IMR-90 (cell line): ENCODE measurements around the gene GPR137. TPM values are rescaled to one million over a fixed set of nuclear protein-coding genes. Genes with fewer than 3 reads are reported as not detected.
A peak's percentile ranks its signal among the peaks of the same experiment; 100 is the strongest.

Source experiments
- ATAC-seq: fragments of 200-7000 bp; cut with Tn5 transposase; 2 replicates; pipeline ENCODE4 v1.9.1; 2020; ENCODE audit warnings: low read depth, mild to moderate bottlenecking, moderate library complexity
- BruUV-seq: library from RNA; stranded (reverse); fragments of 400-500 nt; replicated peaks from 2 replicates; lab custom pipeline; 2021; lab: Mats Ljungman, UMichigan
- CTCF ChIA-PET: fragments of 300-600 bp; formaldehyde crosslinking; extraction: SDS; loops from one replicate; lab custom pipeline; 2021; ENCODE audit warnings: antibody characterized with exemption; lab: Yijun Ruan, JAX
- POLR2A ChIA-PET: fragments of 300-600 bp; sonication (Branson Sonifier 250); formaldehyde crosslinking; loops from one replicate; lab custom pipeline; 2022; ENCODE audit warnings: antibody characterized with exemption; ENCODE audit not compliant: unreplicated experiment; lab: Charles Lee
- DNase-seq: peaks from one replicate; pipeline ENCODE4 v3.0.0; 2013
- H2AFZ ChIP-seq: replicated peaks from 2 replicates; pipeline ENCODE3; 2013; ENCODE audit warnings: low read length, mild to moderate bottlenecking; ENCODE audit not compliant: poor library complexity
- H2AK5ac ChIP-seq: 2 replicates; pipeline ENCODE4 v1.6.1; 2013; ENCODE audit warnings: low read depth, low read length, inconsistent platforms
- H2AK9ac ChIP-seq: replicated peaks from 2 replicates; pipeline ENCODE3; 2013; ENCODE audit warnings: mild to moderate bottlenecking, low read depth, low read length, moderate library complexity; ENCODE audit not compliant: poor library complexity
- H2BK120ac ChIP-seq: 2 replicates; pipeline ENCODE4 v1.6.1; 2013; ENCODE audit warnings: low read depth, low read length, inconsistent platforms
- H2BK15ac ChIP-seq: 3 replicates; pipeline ENCODE4 v1.6.1; 2013; ENCODE audit warnings: low read depth, low read length, inconsistent platforms
- H2BK20ac ChIP-seq: 2 replicates; pipeline ENCODE4 v1.6.1; 2013; ENCODE audit warnings: low read depth, mild to moderate bottlenecking, inconsistent platforms, low read length, moderate library complexity
- H2BK5ac ChIP-seq: 2 replicates; pipeline ENCODE4 v1.6.1; 2013; ENCODE audit warnings: mild to moderate bottlenecking, low read depth, low read length, inconsistent platforms; ENCODE audit not compliant: poor library complexity, severe bottlenecking
- H3K14ac ChIP-seq: replicated peaks from 2 replicates; pipeline ENCODE4 v1.6.1; 2013; ENCODE audit warnings: low read depth, low read length, inconsistent platforms
- H3K18ac ChIP-seq: 2 replicates; pipeline ENCODE4 v1.6.1; 2013; ENCODE audit warnings: low read depth, low read length, control low read depth
- H3K23ac ChIP-seq: 2 replicates; pipeline ENCODE4 v1.6.1; 2013; ENCODE audit warnings: low read depth, low read length, inconsistent platforms
- H3K27ac ChIP-seq: 2 replicates; pipeline ENCODE4 v1.5.1; 2013; ENCODE audit warnings: mild to moderate bottlenecking, control low read depth, low read length; ENCODE audit not compliant: insufficient read depth
- H3K27me3 ChIP-seq: 2 replicates; pipeline ENCODE4 v1.6.1; 2013; ENCODE audit warnings: low read length; ENCODE audit not compliant: control insufficient read depth, insufficient read depth
- H3K36me3 ChIP-seq: 2 replicates; pipeline ENCODE4 v1.6.1; 2013; ENCODE audit warnings: low read length, mixed read lengths; ENCODE audit not compliant: control insufficient read depth, insufficient read depth
- H3K4ac ChIP-seq: 2 replicates; pipeline ENCODE4 v1.6.1; 2013; ENCODE audit warnings: low read depth, low read length, inconsistent platforms
- H3K4me1 ChIP-seq: 2 replicates; pipeline ENCODE4 v1.6.1; 2013; ENCODE audit warnings: low read length, mixed read lengths; ENCODE audit not compliant: control insufficient read depth, insufficient read depth
- H3K4me2 ChIP-seq: 2 replicates; pipeline ENCODE4 v1.6.1; 2013; ENCODE audit warnings: low read depth, mild to moderate bottlenecking, control low read depth, low read length, moderate library complexity
- H3K4me3 ChIP-seq: 2 replicates; pipeline ENCODE4 v1.5.1; 2013; ENCODE audit warnings: low read depth, mild to moderate bottlenecking, control low read depth, low read length, moderate library complexity; ENCODE audit not compliant: insufficient read depth
- H3K56ac ChIP-seq: 2 replicates; pipeline ENCODE4 v1.6.1; 2013; ENCODE audit warnings: low read length, inconsistent platforms; ENCODE audit not compliant: insufficient read depth; ENCODE audit errors: extremely low read depth
- H3K79me1 ChIP-seq, 2 experiments: 2 replicates each; pipeline ENCODE4 v1.6.1; 2013; ENCODE audit warnings: low read length in 2 of 2, inconsistent platforms in 1 of 2, low read depth in 1 of 2
- H3K9ac ChIP-seq: 2 replicates; pipeline ENCODE4 v1.6.1; 2013; ENCODE audit warnings: low read depth, low read length, control low read depth
- H3K9me1 ChIP-seq: 2 replicates; pipeline ENCODE4 v1.6.1; 2013; ENCODE audit warnings: low read length, inconsistent platforms; ENCODE audit not compliant: insufficient read depth
- H3K9me3 ChIP-seq: 2 replicates; pipeline ENCODE4 v1.6.1; 2013; ENCODE audit warnings: low read length; ENCODE audit not compliant: control insufficient read depth, insufficient read depth
- H4K20me1 ChIP-seq: 2 replicates; pipeline ENCODE4 v1.6.1; 2013; ENCODE audit warnings: low read length, inconsistent platforms; ENCODE audit not compliant: insufficient read depth
- H4K5ac ChIP-seq: 2 replicates; pipeline ENCODE4 v1.6.1; 2013; ENCODE audit warnings: mild to moderate bottlenecking, low read depth, low read length, control low read depth
- H4K8ac ChIP-seq, 2 experiments: 2 replicates each; pipeline ENCODE4 v1.6.1; 2013; ENCODE audit warnings: low read depth in 2 of 2, low read length in 2 of 2, control low read depth in 1 of 2, inconsistent platforms in 1 of 2
- H4K91ac ChIP-seq: 2 replicates; pipeline ENCODE4 v1.6.1; 2013; ENCODE audit warnings: low read depth, low read length, inconsistent platforms; ENCODE audit not compliant: insufficient read depth
- BHLHE40 ChIP-seq: fragments of 150-350 bp; IDR thresholded peaks from 2 replicates; pipeline ENCODE4 v1.6.1; 2016; ENCODE audit warnings: mild to moderate bottlenecking, low read depth, low read length
- CEBPB ChIP-seq: IDR thresholded peaks from 2 replicates; pipeline ENCODE4 v1.6.1; 2012; ENCODE audit warnings: low read depth, low read length, improper control_type of control experiment
- FOS ChIP-seq: fragments of 150-350 bp; IDR thresholded peaks from 2 replicates; pipeline ENCODE4 v1.6.1; 2016; ENCODE audit warnings: low read depth, low read length
- MAZ ChIP-seq: IDR thresholded peaks from 2 replicates; pipeline ENCODE4 v1.6.1; 2012; ENCODE audit warnings: low read depth, mild to moderate bottlenecking, low read length, improper control_type of control experiment, moderate library complexity, borderline replicate concordance
- NFE2L2 ChIP-seq: fragments of 150-350 bp; IDR thresholded peaks from 2 replicates; pipeline ENCODE4 v1.6.1; 2016; ENCODE audit warnings: low read depth, mild to moderate bottlenecking, low read length
- POLR2A ChIP-seq: IDR thresholded peaks from 2 replicates; pipeline ENCODE4 v1.6.1; 2012; ENCODE audit warnings: mild to moderate bottlenecking, low read depth, low read length
- RCOR1 ChIP-seq: IDR thresholded peaks from 2 replicates; pipeline ENCODE4 v1.6.1; 2012; ENCODE audit warnings: mild to moderate bottlenecking, low read length, improper control_type of control experiment; ENCODE audit not compliant: insufficient replicate concordance
- WGBS, 2 experiments: methylation state at CpG; one replicate each; pipeline versions ENCODE4 v1.1.5 to v1.1.7; 2013; ENCODE audit warnings: missing lambda C conversion rate in 2 of 2; ENCODE audit not compliant: insufficient read length in 1 of 2; ENCODE audit errors: extremely low coverage in 2 of 2; 5-methylcytosine and 5-hydroxymethylcytosine counted together
- dilution Hi-C: fragments of 300-500 bp; cut with HindIII; formaldehyde crosslinking; loops from one replicate; pipeline ENCODE4 v1.14.3; 2018; ENCODE audit warnings: low sequenced_read_pairs; ENCODE audit not compliant: unreplicated experiment
- in situ Hi-C: fragments of 300-500 bp; cut with MboI; formaldehyde crosslinking; loops from 3 replicates; pipeline ENCODE4 v1.14.3; 2019; ENCODE audit warnings: low sequenced_read_pairs, inconsistent platforms, mixed read lengths
- intact Hi-C: fragments of 100-400 bp; cut with micrococcal nuclease; formaldehyde crosslinking; loops from 2 replicates; pipeline ENCODE4 v1.10.0; 2022
- polyA plus RNA-seq, 3 experiments: library from polyadenylated mRNA; depleted of rRNA; stranded (reverse); fragments of >200 nt; gene quantifications; 2 replicates each; pipeline ENCODE4 v1.2.3, GENCODE V29; 2012; ENCODE audit warnings: low replicate concordance in 1 of 3
- total RNA-seq: library from RNA; depleted of rRNA; stranded (reverse); fragments of >200 nt; gene quantifications from 2 replicates; pipeline ENCODE4 v1.2.3, GENCODE V29; 2012
- TF ChIP-seq, protein P1 (sequence below): fragments of 150-350 bp; IDR thresholded peaks from 2 replicates; pipeline ENCODE4 v1.6.1; 2016; ENCODE audit warnings: low read depth, mild to moderate bottlenecking, low read length, moderate library complexity, borderline replicate concordance
- TF ChIP-seq, protein P2 (sequence below): fragments of 150-350 bp; IDR thresholded peaks from 2 replicates; pipeline ENCODE4 v1.6.1; 2017; ENCODE audit warnings: mild to moderate bottlenecking, antibody characterized with exemption, low read length, low read depth

GPR137 gene
- total and polyA plus RNA-seq, 2 of the 4 experiments (the other 2 are of a cell fraction): 3.6 to 26.0 TPM

DNA sequence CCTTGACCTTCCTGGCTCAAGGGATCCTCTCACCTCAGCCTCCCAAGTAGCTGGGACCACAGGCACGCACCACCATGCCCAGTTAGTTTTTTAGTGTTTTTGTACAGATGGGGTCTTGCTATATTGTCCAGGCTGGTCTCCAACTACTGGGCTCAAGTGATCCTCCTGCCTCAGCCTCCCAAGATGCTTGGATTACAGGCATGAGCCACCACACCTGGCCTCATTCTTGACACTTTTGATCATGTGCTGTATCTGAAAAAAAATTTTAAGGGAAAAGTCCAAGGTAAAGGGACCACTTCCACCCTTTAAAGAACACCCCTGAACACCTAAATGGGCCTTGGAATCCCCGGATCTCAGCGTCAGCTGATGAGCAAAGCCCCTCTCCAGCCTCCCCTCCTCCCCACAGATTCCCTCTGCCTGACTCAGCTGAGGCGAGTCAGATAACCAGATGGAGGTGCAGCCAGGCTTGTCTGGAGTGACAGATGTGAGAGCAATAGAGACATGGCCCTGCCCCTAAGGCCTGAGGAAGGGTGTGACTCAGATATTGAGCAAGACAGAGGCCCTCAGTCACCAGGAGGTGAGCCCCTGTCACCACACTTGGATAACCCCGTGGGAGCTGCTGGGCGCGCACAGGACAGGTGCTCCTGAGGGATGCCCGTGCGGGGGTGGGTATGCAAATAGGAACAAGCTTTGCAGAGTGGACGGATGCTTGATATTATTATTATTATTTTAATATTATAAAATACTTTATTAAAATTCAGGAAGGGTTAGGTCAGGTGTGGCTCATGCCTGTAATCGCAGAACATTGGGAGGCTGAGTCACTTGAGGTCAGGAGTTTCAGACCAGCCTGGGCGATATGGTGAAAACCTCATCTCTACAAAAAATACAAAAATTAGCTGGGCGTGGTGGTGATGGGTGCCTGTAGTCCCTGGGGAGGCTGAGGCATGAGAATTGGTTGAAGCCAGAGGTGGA is 49.4 kb downstream of the GPR137 start:
- Histone ChIP-seq H3K56ac (no peak overlapping the region), H3K4ac (peak overlapping the region; percentile 33), H2AFZ (peak overlapping the region; percentile 72), H4K5ac (0 out of 2 replicates have a peak overlapping the region, but pooled peaks have one; percentile 4), H4K91ac (peak overlapping the region; percentile 21; the same call in 1 of the 2 replicates), H3K4me1 (peaks cover 7% of the 10 kb centered on the region), H3K4me3 (no peak overlapping the region), H3K27me3 (peaks cover 5% of the 10 kb centered on the region; the same call in 1 of the 2 replicates), H2AK9ac (peak overlapping the region; percentile 85), H3K14ac (no peak overlapping the region; the same call in 1 of the 2 replicates), H2BK120ac (peak overlapping the region; percentile 44), H3K9me3 (no peaks in the 10 kb centered on the region), H2BK5ac (peak overlapping the region; percentile 44), H2BK20ac (peak overlapping the region; percentile 83), H4K8ac (peak overlapping the region in 1 of 2 experiments; percentile 52; a peak in 1 of 4 replicates), H3K9me1 (peaks cover 8% of the 10 kb centered on the region), H3K18ac (no peak overlapping the region), H3K4me2 (no peak overlapping the region), H3K79me1 (no peaks in the 10 kb centered on the region), H3K23ac (no peak overlapping the region), H3K27ac (no peak overlapping the region), H4K20me1 (0 out of 2 replicates have a peak, but pooled peaks cover 3% of the 10 kb centered on the region), H2AK5ac (peak overlapping the region; percentile 94), H3K9ac (no peak overlapping the region), H3K36me3 (no peaks in the 10 kb centered on the region), H2BK15ac (peak overlapping the region; percentile 49; the same call in 1 of the 3 replicates)
- in situ Hi-C loops: no loop called here
- TF ChIP-seq, protein P1, sequence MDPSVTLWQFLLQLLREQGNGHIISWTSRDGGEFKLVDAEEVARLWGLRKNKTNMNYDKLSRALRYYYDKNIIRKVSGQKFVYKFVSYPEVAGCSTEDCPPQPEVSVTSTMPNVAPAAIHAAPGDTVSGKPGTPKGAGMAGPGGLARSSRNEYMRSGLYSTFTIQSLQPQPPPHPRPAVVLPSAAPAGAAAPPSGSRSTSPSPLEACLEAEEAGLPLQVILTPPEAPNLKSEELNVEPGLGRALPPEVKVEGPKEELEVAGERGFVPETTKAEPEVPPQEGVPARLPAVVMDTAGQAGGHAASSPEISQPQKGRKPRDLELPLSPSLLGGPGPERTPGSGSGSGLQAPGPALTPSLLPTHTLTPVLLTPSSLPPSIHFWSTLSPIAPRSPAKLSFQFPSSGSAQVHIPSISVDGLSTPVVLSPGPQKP: no peak
- TF ChIP-seq CEBPB (peak; percentile 99), MAZ (peak; percentile 82), FOS (peak; percentile 87), NFE2L2 (peak; percentile 2; the same call in 1 of the 2 replicates), BHLHE40 (peak; percentile 38; the same call in 1 of the 2 replicates), RCOR1 (peak; percentile 98), POLR2A (no peak)
- TF ChIP-seq, protein P2, sequence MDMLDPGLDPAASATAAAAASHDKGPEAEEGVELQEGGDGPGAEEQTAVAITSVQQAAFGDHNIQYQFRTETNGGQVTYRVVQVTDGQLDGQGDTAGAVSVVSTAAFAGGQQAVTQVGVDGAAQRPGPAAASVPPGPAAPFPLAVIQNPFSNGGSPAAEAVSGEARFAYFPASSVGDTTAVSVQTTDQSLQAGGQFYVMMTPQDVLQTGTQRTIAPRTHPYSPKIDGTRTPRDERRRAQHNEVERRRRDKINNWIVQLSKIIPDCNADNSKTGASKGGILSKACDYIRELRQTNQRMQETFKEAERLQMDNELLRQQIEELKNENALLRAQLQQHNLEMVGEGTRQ: peak; percentile 76
- CTCF ChIA-PET: interaction anchor here (1.3 kb wide), 1 partner anchor 30 kb away, joined by 3 read pairs; no protein-coding TSS in a partner anchor
- dilution Hi-C loops: no loop called here
- ATAC-seq (peak; percentile 90), DNase-seq (peak; percentile 96)
- BruUV-seq: no TSS peak
- POLR2A ChIA-PET: interaction anchor here (0.6 kb wide), 1 partner anchor 17 kb away, joined by 3 read pairs; the partner anchor contains the start of gene PRDX5
- WGBS, 2 experiments: no CpG with 5 or more reads among the region's 13 CpGs
- intact Hi-C loops: no loop called here
